Activated T-cell treated with anti-CD3 and anti-CD28 coated beads, Interleukin-2, amount 50 U/mL, for 24 hours (primary cell): ENCODE data around the gene VSTM2L.

Source experiments
- DNase-seq: peaks from one replicate; pipeline ENCODE4 v3.0.0-alpha.2; 2020
- H3K27ac Mint-ChIP-seq: 2 replicates; pipeline ENCODE4 v1.8.0; 2020; ENCODE audit warnings: mild to moderate bottlenecking, mixed read lengths
- H3K27me3 Mint-ChIP-seq: 2 replicates; pipeline ENCODE4 v1.8.0; 2020; ENCODE audit warnings: mixed read lengths
- H3K36me3 Mint-ChIP-seq: 2 replicates; pipeline ENCODE4 v1.8.0; 2020; ENCODE audit warnings: low read depth, mixed read lengths
- H3K4me1 Mint-ChIP-seq: 2 replicates; pipeline ENCODE4 v1.8.0; 2020; ENCODE audit warnings: low read depth, mixed read lengths
- H3K4me3 Mint-ChIP-seq: 2 replicates; pipeline ENCODE4 v1.8.0; 2020; ENCODE audit warnings: mild to moderate bottlenecking, moderate library complexity, mixed read lengths
- H3K9me3 Mint-ChIP-seq: 2 replicates; pipeline ENCODE4 v1.8.0; 2020; ENCODE audit warnings: mixed read lengths

Gene VSTM2L

DNA sequence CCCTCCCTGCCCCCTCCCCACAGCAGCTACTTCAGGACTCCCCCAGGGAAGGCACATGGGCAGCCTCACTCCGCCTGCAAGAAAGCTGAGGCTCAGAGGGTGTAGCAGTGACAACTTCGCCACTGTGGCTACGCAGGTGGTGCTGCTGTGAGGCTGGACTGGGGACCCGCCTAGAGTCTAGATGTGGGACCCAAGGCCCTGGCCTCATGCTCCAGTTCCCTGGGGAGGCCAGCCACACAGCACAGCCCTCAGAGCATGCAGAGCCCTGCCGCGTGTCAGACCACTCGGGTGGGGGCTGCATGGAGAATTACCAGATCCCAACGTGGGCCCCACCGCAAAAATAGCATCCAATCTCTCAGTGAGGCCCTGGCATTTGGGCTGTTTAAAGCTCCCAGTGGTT lies 30.8 kb upstream of the VSTM2L start:
- Mint-ChIP-seq H3K4me1 (no peaks in the 10 kb centered on the region), H3K27ac (no peak overlapping the region), H3K36me3 (peaks cover 68% of the 10 kb centered on the region), H3K27me3 (no peaks in the 10 kb centered on the region), H3K4me3 (no peak overlapping the region), H3K9me3 (no peaks in the 10 kb centered on the region)
- DNase-seq: no peak

DNA sequence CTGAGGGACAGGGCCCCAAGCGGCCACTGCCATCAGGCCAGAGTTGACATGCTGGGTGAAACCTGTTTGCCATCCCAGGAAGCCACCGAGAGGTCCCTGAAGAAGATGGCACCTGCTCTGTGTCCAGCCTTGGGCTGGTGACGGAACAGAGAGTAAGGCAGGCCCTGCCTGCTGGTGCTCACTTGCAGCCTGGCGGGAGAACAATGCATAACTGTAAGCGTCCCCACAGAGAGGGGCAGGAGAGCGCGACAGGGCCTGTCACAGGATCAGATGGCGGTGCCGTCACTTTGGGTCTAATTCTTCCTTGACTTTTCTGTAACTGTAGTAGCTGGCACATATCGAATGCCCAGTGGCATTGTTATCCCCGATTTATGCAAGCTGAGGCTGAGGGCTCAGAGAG lies 29.0 kb upstream of the VSTM2L start:
- no peak overlapping the region for H3K4me3 Mint-ChIP-seq
- DNase-seq: no peak
- H3K27me3 Mint-ChIP-seq: no peaks in the 10 kb centered on the region
- H3K36me3 Mint-ChIP-seq: peaks cover 54% of the 10 kb centered on the region
- H3K9me3 Mint-ChIP-seq: no peaks in the 10 kb centered on the region
- no peak overlapping the region for H3K27ac Mint-ChIP-seq
- H3K4me1 Mint-ChIP-seq: no peaks in the 10 kb centered on the region

- Mint-ChIP-seq H3K27me3 (no peaks in the 10 kb centered on the region), H3K4me1 (no peaks in the 10 kb centered on the region), H3K9me3 (no peaks in the 10 kb centered on the region), H3K27ac (no peak overlapping the region), H3K36me3 (peaks cover 40% of the 10 kb centered on the region), H3K4me3 (no peak overlapping the region)
- DNase-seq: no peak
Observed at GRCh38 chr20:37875460-37876175, 27.3 kb upstream of the VSTM2L start.

- H3K4me1 Mint-ChIP-seq: no peaks in the 10 kb centered on the region
- H3K27me3 Mint-ChIP-seq: no peaks in the 10 kb centered on the region
- H3K4me3 Mint-ChIP-seq: no peak overlapping the region
- no peaks in the 10 kb centered on the region for H3K9me3 Mint-ChIP-seq
- H3K27ac Mint-ChIP-seq: no peak overlapping the region
- no peak for DNase-seq
- H3K36me3 Mint-ChIP-seq: peaks cover 28% of the 10 kb centered on the region
Observed at GRCh38 chr20:37876863-37877262, 26.1 kb upstream of the VSTM2L start.

DNA sequence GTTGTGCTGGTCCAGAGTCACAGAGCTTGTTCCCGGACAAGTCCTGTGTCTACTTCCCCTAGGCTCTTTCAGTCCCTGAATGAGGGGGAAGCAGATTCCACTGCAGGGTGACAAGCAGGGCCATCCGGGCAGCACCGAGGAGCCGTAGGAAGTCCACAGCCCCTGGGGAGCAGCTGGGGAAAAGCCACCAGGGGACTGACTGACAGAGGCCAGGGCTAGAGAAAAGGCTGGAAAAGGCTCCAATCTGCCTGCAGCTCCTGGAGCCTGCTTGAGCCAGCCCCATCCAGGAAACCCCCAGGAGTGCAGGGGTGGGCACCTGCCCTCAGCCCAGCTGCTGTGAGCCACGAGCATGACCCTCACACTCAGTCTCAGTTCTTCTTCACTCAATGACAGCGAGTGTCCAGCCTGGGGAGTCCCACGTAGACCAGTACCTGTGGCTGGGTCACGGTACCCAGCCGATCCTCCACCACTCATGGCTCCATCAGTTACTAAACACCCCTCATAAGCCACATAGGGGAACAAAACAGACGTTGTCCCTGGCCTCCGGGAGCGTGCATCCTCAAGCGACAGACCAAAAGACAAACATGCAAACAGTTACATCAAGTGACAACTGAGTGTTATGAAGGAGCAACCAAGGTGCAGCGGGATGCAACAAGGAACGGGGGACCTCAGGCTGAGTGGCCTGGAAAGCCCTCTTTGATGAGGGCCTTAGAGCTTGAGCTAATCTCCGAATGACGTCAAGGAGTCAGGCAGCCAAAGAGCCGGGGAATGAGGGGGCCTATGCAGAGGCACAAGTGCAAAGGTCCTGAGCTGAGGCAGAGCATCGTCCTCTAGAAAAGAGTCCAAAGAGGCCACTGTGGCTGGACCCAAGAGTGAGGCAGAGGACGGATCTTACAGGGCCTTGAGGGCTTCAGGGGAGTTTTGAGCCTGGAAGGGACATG lies 24.8 kb upstream of the VSTM2L start:
- no peaks in the 10 kb centered on the region for H3K27me3 Mint-ChIP-seq
- H3K4me1 Mint-ChIP-seq: no peaks in the 10 kb centered on the region
- H3K9me3 Mint-ChIP-seq: no peaks in the 10 kb centered on the region
- peaks cover 16% of the 10 kb centered on the region for H3K36me3 Mint-ChIP-seq
- DNase-seq: no peak
- H3K27ac Mint-ChIP-seq: no peak overlapping the region
- H3K4me3 Mint-ChIP-seq: no peak overlapping the region

DNA sequence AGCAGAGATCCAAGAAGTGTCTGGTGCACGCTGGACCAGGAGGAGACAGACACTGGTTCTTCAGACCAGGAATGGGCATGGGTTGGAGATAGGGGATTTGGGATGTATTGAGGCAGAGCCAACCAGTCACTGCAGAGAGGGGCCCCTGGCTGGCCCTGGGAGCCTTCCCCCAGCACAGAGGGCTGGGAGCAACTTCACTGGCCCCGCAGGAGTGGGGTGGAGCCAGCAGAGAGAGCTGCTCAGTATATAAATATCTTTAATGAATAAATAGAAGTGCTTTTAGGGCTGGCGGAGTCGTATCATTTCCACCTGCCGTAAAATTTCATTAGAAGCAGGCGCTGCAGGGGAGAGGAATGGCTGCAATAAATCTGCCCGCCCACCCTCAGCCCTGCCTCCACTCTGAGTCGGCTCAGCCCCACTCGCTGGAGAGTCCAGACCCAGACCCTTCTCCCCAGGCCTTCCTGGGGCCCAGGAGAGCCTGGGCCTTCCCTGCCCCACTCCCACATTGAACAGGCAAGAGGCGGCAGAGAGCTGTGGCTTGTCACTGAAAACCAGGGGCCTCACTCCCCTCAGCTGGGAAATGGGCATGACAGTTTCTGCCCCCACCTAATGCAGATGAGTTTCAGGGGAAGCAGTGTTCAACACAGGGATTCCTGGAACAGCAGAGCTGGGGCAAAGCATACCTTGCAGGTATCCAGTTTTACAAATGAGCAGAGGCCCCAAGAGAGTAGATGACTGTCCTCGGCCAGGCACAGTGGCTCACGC lies 23.9 kb upstream of the VSTM2L start:
- peaks cover 7% of the 10 kb centered on the region for H3K36me3 Mint-ChIP-seq
- H3K27ac Mint-ChIP-seq: no peak overlapping the region
- DNase-seq: no peak
- no peaks in the 10 kb centered on the region for H3K9me3 Mint-ChIP-seq
- H3K4me1 Mint-ChIP-seq: no peaks in the 10 kb centered on the region
- H3K4me3 Mint-ChIP-seq: no peak overlapping the region
- H3K27me3 Mint-ChIP-seq: no peaks in the 10 kb centered on the region

DNA sequence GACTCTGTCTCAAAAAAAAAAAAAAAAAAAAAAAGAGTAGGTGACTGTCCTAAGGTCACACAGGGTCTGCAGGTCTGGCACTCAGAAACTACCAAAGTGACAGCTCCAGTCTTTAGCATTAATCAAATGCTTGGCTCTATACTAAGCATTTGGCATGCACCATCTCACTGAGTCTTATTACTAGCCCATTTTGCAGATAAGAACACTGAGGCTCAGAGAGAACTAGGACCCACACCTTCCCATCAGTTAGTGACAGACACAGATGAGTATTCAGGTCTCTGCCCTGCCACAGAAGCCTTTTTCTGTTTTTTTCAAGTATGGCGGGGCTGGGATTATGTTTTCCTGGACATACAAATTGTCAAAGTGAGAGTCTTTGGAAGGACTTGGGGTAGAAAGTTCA lies 23.1 kb upstream of the VSTM2L start:
- Mint-ChIP-seq H3K4me3 (no peak overlapping the region), H3K27ac (no peak overlapping the region), H3K36me3 (no peaks in the 10 kb centered on the region), H3K4me1 (no peaks in the 10 kb centered on the region), H3K27me3 (no peaks in the 10 kb centered on the region), H3K9me3 (no peaks in the 10 kb centered on the region)
- DNase-seq: no peak

- Mint-ChIP-seq H3K4me1 (no peaks in the 10 kb centered on the region), H3K4me3 (no peak overlapping the region), H3K27ac (no peak overlapping the region), H3K36me3 (no peaks in the 10 kb centered on the region), H3K9me3 (no peaks in the 10 kb centered on the region), H3K27me3 (no peaks in the 10 kb centered on the region)
- no peak for DNase-seq
Observed at GRCh38 chr20:37880726-37881591, 22.0 kb upstream of the VSTM2L start.

DNA sequence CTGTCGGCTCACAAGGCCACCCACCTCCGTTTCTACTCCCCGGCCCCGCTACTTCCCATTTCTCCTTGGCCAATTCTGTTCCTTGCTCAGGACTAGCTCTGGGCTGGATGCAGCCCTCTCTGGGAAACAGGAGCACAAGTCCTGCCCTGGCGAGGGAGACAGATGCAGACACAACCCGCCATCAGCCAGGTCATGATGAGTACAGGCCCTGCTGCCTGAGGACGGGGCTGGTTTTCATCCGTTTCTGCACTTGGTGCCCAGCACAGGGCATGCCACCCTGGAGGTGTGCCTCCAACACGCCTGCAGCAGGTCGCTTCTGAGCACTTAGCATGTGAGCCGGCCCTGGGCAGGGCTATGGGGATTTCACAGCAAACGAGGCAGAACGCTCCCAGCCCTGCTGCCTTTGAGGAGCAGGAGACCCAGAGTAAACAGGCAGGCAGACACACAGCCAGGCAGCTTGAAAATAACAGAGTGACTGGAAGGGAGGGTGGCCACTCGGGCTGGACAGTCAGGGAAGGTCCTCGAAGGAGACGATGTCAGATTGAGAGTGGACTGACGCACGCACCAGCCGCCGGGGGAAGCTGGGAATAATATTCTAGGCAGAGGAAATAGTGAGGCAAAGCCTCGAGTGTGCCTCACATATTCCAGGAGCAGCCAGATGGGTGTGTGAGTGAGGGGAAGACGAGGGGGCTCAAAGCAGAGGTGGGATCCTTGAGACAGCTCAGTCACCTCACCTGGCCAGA lies 21.2 kb upstream of the VSTM2L start:
- Mint-ChIP-seq H3K27me3 (no peaks in the 10 kb centered on the region), H3K4me3 (no peak overlapping the region), H3K27ac (no peak overlapping the region), H3K9me3 (no peaks in the 10 kb centered on the region), H3K36me3 (no peaks in the 10 kb centered on the region), H3K4me1 (no peaks in the 10 kb centered on the region)
- no peak for DNase-seq

GRCh38 chr20:37882961-37883712 lies 19.8 kb upstream of the VSTM2L start:
- Mint-ChIP-seq H3K4me1 (no peaks in the 10 kb centered on the region), H3K27ac (no peak overlapping the region), H3K27me3 (no peaks in the 10 kb centered on the region), H3K36me3 (no peaks in the 10 kb centered on the region), H3K9me3 (no peaks in the 10 kb centered on the region), H3K4me3 (no peak overlapping the region)
- DNase-seq: no peak

- Mint-ChIP-seq H3K9me3 (no peaks in the 10 kb centered on the region), H3K27ac (no peak overlapping the region), H3K27me3 (no peaks in the 10 kb centered on the region), H3K36me3 (no peaks in the 10 kb centered on the region), H3K4me1 (no peaks in the 10 kb centered on the region), H3K4me3 (no peak overlapping the region)
- no peak for DNase-seq
Observed at GRCh38 chr20:37885042-37885441, 17.9 kb upstream of the VSTM2L start.

DNA sequence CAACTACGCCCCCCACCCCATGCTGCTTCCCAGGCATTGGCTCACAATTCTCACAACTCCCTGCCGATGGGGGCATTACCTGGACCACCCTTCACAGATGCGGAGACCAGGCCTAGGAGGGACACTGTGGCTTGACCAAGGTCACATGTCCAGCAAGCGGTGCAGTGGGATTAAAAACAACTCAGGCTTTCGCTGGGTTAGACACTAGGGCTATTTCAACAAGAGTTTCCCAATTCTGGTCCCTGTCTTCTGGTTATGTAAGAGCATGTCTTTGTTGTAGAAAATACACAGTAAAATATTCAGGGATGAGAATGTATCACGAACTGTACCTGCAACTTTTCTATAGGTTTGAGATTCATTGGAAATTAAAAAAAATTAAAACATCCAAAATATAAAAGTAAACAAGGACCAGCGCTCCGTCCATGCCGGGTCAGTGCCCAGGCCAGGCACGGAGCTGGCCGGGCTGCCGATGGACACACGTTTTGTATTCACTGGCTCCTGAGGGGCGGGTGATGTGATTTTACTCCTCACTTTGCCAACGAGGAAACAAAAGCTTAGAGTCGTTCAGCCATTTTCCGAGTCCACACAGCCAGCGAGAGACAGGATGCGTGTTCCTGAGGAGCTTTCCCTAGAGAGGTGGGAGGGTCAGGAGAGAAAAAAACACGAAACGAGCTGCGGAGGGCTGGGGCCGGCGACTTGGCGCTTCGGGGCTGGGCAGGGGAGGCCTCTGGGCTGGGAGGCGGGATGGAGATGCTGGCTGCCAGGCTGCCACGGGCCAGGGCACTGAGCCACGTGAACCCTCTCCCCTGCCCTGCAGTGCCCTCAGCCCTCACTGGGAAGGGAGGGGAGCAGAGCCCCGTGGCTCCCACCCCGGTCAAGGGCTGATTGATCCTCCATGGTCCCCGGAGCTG lies 17.1 kb upstream of the VSTM2L start:
- no peak overlapping the region for H3K4me3 Mint-ChIP-seq
- no peak for DNase-seq
- no peaks in the 10 kb centered on the region for H3K27me3 Mint-ChIP-seq
- H3K36me3 Mint-ChIP-seq: no peaks in the 10 kb centered on the region
- no peaks in the 10 kb centered on the region for H3K9me3 Mint-ChIP-seq
- no peak overlapping the region for H3K27ac Mint-ChIP-seq
- H3K4me1 Mint-ChIP-seq: no peaks in the 10 kb centered on the region
